ENCODE measurements around the gene THSD4.

DNA sequence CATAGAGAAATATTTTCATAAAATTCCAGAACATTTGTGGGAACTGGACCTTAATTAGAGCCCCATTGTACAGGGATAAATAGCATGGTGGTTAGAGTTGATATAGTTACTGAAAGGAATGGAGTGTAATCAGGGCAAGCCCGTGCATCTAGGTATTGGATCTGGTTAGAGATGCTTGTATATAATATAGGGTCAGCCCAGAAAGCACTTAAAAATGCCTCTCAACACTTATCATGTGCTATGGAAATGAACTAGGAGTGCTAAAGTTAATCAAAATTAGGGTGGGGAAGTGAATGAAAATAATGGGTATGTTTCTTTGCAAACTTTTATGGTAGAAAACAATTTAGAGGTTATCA is 386.8 kb downstream of the THSD4 start:
- TF ChIP-seq, protein P1, sequence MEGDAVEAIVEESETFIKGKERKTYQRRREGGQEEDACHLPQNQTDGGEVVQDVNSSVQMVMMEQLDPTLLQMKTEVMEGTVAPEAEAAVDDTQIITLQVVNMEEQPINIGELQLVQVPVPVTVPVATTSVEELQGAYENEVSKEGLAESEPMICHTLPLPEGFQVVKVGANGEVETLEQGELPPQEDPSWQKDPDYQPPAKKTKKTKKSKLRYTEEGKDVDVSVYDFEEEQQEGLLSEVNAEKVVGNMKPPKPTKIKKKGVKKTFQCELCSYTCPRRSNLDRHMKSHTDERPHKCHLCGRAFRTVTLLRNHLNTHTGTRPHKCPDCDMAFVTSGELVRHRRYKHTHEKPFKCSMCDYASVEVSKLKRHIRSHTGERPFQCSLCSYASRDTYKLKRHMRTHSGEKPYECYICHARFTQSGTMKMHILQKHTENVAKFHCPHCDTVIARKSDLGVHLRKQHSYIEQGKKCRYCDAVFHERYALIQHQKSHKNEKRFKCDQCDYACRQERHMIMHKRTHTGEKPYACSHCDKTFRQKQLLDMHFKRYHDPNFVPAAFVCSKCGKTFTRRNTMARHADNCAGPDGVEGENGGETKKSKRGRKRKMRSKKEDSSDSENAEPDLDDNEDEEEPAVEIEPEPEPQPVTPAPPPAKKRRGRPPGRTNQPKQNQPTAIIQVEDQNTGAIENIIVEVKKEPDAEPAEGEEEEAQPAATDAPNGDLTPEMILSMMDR (IDR thresholded peaks at IDR 0.05; ENCODE audit: insufficient read depth, low read depth, low read length) = no peak
- no peak for TF ChIP-seq EZH2 (IDR thresholded peaks at IDR 0.05; ENCODE audit: insufficient read depth, low read length)
